DMS79 treated with DMSO at 0.1 percent for 48 hours (cell line): ENCODE results near the gene LDB2.
"Not testable (repeated sequence)": the region's sequence is repeated elsewhere in the genome, so short reads cannot be mapped to it uniquely, and the experiment has no call there.

Source experiments
- DNase-seq: peaks from one replicate; lab custom pipeline; 2025; lab: John Stamatoyannopoulos, UW

LDB2 gene

DNA sequence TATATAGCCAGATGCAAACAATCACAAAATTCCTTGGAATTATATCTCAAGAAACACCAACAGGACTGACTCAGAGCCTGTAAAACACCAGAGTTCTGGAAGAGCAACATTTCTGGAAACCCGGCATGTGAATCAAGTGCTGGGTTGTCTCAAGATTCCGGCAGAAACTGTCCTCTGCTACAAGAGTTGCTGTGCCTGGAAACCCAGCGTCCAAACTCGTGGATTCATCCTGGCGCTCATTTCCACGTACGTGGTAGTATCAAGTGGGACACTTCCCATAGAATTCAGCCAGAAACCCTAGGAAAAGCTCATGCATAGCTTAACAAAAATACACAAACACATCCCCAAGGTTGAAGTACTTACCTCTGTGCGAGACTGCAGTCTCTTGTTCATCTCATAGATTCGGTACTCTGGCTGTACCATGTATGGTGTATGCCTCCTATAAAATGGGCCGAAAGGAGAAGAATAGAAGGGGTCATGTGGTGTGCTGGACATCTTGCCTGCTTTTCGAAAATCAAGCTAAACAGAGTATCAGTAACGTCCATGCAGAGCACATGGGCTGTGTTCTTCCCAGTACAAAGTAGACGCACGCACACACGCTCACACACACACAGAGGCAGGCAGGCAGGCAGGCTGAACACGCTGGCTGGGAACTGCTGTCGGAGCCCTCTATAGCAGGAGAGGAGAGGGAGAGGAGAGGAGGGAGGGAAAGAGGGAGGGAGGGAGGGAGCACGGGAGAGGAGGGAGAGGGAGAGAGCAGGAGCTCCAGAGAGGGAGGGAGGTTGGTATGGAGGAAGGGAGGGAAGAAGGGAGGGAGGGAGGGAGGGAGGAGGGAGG, at the start of gene LDB2:
Gene LDB2, minus strand, starts transcription at position 655 of the 837 bp plus-strand sequence.
- DNase-seq = no peak

DNA sequence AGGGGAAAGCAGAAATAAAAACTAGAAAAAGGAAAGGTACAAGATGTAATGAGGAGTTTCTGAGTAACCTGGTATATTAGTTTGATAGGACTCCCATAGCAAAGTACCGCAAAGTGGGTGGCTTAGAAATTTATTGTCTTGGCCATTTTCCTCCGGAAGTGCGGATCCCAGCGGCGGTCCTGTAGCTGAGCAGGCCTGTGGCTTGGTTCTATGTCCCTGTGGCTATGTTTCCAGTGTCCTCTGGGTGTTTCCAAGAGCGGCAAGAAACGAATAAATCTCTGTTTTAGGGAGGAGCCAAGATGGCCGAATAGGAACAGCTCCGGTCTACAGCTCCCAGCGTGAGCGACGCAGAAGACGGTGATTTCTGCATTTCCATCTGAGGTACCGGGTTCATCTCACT, 44.0 kb upstream of the LDB2 start:
- DNase-seq = no peak

DNA sequence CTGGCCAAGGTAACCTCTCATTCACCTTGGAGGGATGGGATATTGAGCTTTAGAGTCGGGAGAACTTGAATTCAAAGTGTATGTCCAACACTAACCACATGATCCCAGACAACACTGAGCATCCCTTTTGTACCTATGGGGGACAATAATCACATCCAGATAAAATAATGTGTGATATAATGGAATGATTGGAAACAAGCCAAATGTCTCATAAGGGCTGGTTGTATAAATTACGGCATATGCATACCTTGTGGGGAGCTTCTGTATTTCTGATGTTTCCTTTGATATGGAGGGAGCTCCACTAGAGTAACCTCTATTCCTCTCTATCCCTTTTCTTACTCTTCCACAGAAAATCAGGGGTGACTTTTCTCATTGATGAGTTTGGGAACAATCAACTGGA, 40.7 kb upstream of the LDB2 start:
- DNase-seq = no peak

DNA sequence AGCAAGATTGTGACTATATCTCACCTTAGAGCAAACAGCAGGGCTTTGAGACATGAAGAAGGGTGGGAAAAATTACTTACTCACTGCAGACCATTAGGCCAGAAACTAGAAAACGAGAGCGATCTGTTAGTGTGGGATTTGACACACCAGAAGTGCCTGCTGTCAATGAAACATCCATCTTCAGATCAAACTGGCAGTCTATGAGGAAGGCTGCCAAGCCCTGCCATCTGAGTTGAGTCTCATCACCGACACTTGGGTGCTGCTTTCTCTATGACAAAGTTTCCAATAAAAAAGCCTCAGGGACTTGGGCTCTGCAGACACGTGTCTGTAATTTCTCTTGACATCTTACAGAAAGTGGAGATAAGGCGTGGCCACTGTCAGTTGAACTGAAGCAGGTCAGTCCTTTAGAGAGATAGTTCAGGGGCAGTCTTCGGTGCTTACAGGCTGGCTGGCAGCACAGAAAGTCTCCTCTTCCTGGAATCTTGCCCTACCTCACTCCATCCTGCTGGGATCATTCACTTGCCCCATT, 40.1 kb upstream of the LDB2 start:
- DNase-seq = no peak

DNA sequence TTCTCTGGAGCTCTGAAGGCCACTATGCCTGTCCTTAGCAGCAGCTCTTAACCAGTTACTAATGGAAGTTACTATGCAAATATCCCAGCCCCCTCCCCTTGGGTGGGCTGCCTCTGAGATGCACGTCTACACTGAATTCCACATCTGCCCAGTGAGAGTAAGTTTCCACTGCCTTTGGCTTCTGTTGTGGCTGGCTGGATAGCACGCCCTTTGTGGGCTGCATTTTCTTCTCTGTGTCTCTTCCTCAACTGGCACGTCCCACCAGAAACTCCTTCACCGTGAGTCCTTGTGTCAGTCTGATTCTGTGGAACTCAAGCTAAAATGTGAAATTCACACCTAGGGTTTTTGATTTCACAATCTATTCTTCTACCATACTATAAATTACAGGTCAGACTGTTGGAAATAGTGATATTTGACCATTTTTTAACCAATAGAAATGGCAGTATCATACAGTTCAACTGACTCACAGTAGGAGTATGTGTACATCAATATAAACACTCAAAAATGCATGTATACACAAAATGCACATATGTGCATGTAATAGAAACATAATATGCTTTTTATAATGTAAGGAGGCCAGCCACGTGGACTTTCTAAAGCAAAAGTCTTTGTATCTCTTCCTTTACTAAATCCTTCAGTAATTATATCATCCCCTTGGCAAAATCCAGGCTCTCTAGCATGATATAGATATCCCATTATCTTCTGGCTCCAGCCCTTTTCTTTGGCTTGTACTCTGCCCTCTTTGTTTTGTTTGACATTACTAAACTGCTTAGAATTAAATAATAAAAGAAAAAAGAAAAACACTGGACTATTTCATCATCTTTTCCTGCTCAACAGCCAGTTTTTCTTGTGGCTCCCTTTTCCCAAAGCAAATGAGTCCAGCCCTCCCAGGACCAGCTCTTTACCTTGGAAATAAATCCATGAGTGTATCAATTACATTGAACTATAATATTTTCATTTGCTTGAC, 33.2 kb upstream of the LDB2 start:
- no peak for DNase-seq

DNA sequence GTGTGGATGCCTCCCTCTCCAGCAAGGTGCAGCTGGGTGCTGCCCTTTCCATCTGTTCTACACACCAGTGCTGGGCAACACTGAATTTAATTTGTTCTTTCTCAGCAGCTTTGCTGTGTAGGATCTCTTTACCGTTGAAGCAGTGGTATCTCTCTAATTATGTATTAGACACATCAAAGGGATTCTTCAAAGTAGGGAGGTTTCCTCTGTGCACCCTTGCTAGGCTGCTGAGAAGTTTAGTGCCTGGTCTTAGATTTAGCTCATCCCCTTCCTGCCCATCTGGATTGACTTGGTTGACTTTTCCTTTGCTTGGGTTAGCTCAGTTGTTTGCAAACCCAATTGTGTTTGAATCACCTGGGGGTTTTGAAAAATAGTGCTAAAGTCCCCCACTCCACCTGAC, 27.8 kb upstream of the LDB2 start:
- no peak for DNase-seq

DNA sequence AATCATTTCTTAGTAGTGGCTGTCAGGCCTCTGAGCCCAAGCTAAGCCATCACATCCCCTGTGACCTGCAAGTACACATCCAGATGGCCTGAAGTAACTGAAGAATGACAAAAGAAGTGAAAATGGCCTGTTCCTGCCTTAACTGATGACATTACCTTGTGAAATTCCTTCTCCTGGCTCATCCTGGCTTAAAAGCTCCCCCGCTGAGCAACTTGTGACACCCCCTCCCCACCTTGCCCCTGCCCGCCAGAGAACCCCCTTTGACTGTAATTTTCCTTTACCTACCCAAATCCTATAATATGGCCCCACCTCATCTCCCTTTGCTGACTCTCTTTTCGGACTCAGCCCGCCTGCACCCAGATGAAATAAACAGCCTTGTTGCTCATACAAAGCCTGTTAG, 20.3 kb upstream of the LDB2 start:
- not testable (repeated sequence) for DNase-seq

DNA sequence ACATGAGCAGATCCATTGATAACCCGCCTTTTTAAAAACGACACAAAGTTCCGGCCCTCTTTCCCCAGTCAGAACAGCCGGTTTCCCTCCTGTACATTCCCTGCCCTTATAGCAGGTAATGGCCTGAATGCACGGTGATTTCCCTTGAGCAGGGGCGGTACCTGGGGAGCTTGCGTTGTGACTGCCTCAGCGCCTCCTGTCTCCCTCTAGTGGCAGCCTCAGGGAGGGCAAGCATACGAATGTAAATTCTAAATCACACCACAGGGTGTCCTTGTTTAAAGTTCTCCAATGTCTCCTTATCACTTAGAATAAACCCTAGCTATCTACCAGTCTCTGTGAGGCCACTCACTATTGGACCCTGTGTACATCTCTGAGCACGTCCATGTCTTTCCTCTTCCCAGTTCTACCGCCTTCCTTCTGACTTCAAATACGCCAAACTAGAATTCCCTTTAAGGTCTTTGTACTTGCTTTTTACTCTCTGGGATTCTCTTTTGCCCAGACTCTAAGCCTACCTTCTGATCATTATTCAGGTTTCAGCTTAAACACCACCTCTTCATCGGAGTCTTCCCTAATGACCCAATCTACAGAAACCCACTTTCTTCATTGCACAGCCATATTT, 18.4 kb upstream of the LDB2 start:
- DNase-seq = no peak

DNA sequence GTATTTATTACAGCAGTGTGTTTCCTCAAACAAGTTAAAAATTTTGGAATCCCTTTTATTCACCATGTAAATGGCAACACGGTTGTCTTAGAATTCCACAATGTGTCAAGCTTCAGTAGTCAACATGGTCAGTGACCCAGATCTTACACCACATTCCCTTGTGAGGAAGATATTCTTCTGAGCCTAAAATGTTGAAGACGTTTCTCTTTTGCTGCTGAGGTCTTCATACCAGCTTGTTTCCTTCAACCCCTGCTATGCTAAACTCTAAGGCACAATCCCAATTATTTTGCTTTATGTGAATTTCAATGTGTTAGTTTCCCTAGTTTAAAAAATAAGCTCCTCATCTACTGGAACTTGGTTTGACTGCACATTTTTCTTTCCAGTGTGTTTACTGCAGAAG, 17.6 kb upstream of the LDB2 start:
- DNase-seq = no peak

DNA sequence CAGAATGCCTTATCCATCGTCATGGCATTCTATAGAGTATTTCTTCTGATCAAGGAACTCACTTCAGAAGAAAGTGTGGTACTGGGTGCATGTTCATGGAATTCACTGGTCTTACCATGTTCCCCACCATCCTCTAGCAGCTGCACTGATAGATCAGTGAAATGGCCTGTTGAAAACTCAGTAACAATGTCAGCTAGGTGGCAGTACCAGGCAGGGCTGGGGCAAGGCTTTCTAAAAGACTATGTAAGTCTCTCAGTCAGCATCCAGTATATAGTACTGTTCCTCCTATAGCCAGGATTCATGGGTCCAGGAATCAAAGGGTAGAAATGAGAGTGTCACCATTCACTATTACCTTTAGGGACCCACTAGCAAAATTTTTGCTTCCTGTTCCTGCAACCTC, 15.8 kb upstream of the LDB2 start:
- no peak for DNase-seq

DNA sequence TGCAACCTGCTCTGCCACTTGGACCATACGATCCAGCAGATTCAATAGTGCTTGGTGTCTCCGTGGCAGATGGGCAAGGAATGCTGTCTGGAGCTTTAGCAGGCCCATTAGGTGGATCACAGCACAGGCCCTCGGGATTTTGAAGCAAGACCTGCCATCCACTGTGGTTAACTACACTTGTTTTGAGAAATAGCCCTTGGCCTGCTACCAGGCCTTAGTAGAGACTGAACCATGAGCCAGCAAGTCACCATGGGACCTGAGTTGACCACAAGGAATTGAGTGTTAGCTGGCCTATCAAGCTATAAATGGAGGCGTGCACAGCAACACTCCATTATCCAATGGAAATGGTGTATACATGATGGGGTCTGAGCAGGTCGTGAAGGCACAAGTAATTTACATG, 14.5 kb upstream of the LDB2 start:
- no peak for DNase-seq

DNA sequence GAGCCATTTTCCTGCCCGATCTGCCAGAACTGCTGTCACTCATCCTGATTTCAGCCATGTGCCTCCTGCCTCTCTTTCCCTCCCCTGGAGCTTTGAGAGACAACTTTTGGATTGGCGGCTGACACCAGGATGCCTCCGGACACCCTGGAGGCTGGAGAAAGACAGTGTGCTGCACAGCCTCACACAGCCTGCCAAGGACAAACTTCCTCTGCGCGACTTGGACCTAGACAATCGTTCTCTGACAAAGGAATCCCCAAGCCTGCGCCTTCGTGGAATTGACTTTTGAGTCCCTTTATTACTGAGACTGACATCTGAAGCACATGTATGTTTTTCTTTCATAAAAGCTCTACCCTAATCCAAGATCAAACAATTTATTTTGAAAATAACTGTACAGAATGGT, 10.8 kb upstream of the LDB2 start:
- no peak for DNase-seq

DNA sequence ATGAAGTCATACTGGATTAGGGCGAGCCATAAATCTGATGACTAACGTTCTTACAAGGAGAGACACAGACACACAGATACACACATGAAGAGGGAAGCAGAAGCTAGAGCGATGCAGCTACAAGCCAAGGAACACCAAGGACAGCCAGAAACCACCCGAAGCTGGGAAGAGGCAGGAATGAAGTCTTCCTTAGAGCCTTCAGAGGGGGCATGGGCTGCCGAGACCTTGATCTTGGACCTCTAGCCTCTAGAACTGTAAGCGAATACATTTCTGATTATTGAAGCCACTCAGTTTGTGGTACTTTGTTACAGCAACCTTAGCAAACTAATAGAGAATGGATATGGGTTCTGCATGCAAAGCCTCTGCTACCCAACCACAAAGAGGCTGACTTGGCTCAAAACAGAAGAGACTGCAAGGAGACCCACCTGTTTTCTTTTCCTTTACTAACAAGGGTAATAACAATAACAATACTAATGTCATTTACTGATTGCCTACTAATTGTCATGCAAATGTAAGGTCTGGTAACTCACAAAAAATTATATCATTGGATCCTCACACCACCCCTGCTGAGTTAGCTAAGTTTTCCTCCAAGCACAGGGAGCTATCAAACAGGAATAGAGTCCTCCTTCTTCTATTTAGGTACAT, 10.1 kb upstream of the LDB2 start:
- DNase-seq = no peak

DNA sequence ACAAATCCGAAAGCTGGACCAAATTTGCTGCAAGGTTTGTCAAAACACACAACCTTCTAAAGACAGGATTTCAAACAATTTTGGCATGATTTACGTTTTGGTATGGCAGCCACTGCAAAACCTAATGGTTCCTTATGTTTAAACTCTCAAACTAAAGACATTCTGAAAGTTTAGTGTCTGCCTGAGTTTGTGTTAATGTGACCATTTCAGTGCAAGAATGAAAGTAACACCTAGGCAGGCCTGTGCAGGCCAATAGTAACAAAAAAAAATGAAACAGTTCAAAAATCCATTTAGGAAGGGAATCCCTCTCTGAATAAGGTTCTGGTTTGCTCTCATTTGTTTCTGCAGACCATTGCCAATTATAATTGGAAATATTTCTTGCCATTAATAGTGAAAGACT, 1.9 kb upstream of the LDB2 start:
- no peak for DNase-seq

DNA sequence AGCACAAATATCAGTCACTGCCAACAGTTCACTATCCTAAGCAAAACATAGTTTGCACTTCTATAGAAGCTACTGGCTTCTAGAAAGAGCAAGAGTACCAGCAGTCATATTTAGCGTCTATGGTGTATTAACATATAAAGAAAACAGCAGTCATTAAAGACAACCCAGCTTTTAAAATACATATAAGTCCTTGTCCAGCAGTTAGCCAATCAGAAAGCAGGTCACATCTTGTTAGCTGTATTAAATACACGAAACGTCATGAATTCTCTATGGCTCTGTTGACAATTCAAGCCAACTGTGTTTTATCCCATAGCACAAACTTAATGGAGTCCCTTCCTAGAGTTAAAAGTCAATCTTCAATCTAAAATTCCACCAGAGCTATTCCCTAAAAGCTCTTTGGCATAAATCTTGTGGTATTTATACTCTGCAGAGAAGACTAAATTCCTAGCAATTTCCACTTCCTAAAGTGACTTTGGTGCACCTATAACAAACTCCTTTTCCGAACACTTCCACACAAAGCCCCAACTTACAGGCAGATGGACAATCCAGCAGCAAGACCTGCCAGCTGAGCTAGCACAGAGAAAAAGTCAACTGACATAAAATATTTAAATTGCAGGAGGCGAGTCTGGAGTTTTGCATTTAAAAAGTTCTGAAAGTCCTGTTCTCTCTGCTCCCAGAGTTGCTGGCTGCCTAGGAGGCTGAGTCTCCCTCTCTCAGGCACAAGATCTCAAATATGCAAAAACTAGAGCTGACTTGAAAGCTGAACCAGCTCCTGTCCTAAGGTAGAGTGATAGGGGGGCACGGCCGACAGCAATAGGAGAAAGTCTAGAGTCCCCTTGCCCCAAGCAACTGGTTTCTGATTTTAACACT, 1.3 kb downstream of the LDB2 start:
- DNase-seq = no peak

DNA sequence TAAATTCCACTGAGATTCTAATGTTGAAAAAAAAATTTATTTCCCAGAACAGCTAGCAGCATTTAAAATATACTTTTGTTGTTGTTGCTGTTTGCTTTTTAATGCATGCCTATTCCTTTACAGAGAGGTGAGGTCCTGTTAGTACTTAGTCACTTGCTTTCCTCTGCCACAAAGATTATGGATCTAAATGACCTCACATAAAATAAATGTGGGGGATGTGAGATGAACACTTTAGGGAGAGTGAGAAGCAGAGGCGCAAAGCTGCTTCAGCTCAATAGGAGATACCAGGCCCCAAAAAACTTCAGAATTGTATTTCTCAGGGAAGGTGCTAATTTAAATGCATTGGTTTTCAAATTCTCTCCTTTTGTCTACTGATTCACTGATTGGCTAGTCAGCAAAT, 4.0 kb downstream of the LDB2 start:
- no peak for DNase-seq

DNA sequence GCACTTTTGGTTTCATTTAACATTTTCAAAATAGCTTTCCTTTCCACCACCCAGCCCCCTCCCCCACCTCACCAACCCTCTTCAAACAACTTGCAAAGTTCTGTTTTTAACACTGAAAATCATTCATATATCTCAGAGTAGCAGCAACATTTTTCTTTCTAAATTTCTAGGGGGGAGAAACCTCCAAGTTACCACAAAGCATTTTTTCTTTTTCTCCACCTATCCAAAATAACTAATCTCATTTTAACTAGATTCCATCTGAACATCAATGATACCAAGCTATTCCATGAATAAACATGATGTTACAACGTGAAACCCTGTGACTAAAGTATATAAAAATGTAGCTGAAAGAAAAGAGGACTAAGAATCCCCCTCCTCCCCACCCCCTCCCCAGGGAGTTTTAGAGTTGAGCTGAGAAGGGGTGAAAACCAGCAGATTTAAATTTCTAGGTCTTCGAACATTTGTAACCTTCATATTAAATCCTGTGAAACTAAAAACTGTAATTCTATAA, 5.2 kb downstream of the LDB2 start:
- no peak for DNase-seq

DNA sequence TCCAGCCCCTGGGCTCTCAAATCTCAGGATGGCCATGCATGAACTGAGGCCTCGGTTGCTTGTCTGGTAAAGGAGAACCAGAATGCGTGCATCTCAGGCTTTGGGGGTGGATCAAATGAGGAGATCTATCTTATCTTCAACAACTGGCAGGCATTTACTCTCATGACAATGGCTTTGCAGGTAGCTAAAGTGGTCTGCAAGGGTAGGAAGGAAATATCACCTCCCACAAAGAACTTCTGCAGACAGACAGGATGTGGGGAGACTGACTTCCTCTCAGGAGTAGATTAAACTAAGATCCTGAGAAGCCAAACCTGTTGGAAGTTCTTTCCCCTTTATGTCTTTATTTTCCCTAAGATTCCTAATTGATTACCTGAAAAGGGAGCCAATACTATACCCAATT, 7.8 kb downstream of the LDB2 start:
- DNase-seq = no peak

DNA sequence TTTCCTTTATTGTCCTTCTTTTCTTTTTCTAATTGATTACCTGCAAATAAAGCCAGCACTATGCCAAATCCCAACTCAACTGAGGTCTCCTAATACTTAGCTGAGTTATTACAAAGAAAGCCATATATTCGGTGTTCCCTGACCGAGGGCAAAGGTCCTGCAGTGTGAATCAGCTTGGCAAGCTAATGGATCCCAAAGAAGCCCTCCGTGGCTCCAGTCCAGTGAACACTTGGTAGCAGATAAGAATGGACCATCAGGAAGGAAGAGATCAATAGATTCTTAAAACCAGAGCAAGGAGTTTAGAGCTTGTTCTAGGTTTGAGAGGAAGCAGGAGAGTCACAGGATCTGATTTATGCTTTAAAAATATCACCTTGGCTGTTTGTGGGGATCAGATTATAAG, 8.5 kb downstream of the LDB2 start:
- DNase-seq = no peak

DNA sequence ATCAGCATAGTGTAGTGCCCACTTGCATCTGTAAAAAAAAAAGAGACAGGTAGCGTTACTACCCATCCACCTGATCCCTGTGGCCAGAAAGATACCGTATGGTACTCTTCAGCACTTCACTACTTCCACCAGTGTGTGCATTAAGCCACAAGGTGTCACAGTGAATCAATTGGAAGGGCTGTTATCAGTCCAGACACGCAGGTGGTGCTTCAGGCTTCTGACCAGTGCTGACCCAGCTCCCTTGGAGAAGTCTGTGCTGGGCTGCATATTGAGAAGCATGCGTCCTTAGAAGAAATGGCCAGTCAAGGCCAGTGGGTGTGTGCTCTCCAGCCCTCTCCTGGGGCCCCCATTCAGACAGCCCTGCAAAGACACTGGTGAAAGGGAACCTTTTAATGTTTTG, 10.6 kb downstream of the LDB2 start:
- DNase-seq = no peak
